IgD-negative memory B cell (primary cell): ENCODE results near the gene ADARB1. TPM values are rescaled to one million over a fixed set of nuclear protein-coding genes. Genes with fewer than 3 reads are reported as not detected.

Experiments
- H3K27ac Mint-ChIP-seq, 3 donors: one replicate each; pipeline ENCODE4 v1.8.0; 2020 to 2022; ENCODE audit warnings: mild to moderate bottlenecking in 3 of 3, mixed read lengths in 3 of 3, moderate library complexity in 1 of 3
- H3K27me3 Mint-ChIP-seq: one replicate; pipeline ENCODE4 v1.8.0; 2021; ENCODE audit warnings: mixed read lengths
- H3K36me3 Mint-ChIP-seq: one replicate; pipeline ENCODE4 v1.8.0; 2020; ENCODE audit warnings: mild to moderate bottlenecking, mixed read lengths
- H3K4me1 Mint-ChIP-seq, 3 donors: one replicate each; pipeline ENCODE4 v1.8.0; 2020 to 2022; ENCODE audit warnings: mixed read lengths in 3 of 3, mild to moderate bottlenecking in 1 of 3
- H3K4me3 Mint-ChIP-seq, 4 donors: one replicate each; pipeline ENCODE4 v1.8.0; 2020 to 2022; ENCODE audit warnings: mild to moderate bottlenecking in 4 of 4, mixed read lengths in 4 of 4, moderate library complexity in 3 of 4
- H3K9me3 Mint-ChIP-seq, 3 donors: one replicate each; pipeline ENCODE4 v1.8.0; 2020 to 2021; ENCODE audit warnings: mixed read lengths in 3 of 3, mild to moderate bottlenecking in 1 of 3
- polyA plus RNA-seq: library from polyadenylated mRNA; unstranded; fragments of 300-500 nt; fragmentation: Illumina TruSeq; gene quantifications from one replicate; pipeline ENCODE4 v1.2.3, GENCODE V29; 2021

Gene ADARB1
- polyA plus RNA-seq, 1 donor from 2014 or later = 4.5 TPM

DNA sequence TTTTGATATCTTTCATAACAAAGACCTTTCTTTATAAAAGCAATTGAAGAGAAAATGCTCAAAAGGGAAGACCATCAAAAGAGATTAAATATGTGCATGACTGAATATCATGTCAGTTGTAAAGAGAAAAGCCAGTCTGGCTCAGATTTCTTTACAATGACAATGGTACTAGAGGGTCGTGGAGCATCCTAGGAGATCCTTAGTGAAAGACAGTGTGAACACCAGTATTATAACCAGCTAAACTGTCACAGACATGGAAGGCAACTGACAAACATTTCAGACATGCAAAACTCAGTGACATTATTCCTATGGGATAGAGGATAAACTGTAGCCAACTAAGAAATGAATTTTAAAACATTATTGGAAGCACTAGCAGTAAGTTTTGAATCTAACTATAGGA lies 27.1 kb upstream of the ADARB1 start:
- Mint-ChIP-seq H3K4me3 (no peak overlapping the region), H3K9me3 (peaks cover 3 to 17% (median 15%) of the 10 kb centered on the region in 3 donors), H3K27ac (peak overlapping the region in 1 of 3 donors; percentile 4), H3K36me3 (no peaks in the 10 kb centered on the region), H3K27me3 (peaks cover 15% of the 10 kb centered on the region), H3K4me1 (peaks cover 0 to 2% (median 1%) of the 10 kb centered on the region in 3 donors)

DNA sequence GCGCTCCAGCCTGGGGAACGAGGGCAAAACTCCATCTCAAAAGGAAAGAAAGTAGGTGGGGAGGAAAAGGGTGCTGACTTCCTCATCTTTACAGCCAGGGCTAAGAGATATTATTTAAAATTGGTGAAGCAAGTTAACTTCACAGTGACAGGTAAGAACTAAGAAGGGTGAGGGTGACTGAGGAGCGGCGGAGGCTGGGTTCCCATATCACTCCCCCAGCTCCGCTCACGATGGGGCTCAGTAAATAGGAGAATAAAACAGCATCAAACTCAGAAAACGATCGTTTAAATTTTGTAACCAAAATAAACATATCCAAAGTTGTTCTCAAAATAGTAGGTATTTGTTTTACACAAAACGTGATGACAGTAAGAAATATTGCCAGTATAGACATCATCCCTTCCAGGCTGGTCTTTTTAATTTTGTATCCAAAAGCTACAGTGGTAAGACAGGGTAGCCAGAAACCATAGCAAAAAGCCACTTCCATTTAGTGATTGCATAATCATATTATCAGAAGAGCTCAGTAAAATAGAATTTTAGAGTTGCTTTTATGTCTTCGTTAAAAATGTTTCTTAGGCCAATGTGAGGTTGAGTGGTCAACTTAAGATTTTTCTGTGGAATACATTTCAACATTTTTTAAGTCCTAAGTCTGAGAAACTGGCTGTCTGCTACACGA lies 26.2 kb upstream of the ADARB1 start:
- Mint-ChIP-seq H3K4me1 (peaks cover 0 to 2% (median 1%) of the 10 kb centered on the region in 3 donors), H3K9me3 (peaks cover 3 to 17% (median 16%) of the 10 kb centered on the region in 3 donors), H3K4me3 (no peak overlapping the region), H3K36me3 (no peaks in the 10 kb centered on the region), H3K27ac (no peak overlapping the region), H3K27me3 (peaks cover 15% of the 10 kb centered on the region)

DNA sequence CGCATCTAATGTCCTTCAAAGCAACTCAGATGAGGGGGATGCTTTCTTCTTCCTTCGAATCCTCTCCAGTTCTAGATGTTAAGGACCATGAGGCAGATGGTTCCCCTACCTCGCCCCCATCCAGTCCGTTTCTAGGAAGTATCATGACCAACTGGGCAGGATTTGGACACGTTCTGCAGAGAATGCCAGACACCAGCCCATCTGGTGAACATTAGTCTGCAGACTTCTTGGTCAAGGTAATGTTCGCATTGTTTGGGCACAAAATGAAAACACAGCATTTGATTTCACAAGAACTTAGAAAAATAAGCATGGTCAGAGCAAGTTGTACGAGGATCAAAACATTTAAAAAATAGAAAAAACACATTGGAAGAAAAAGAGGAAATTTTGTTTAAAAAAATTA lies 25.4 kb upstream of the ADARB1 start:
- Mint-ChIP-seq H3K9me3 (peaks cover 3 to 17% (median 16%) of the 10 kb centered on the region in 3 donors), H3K4me3 (no peak overlapping the region), H3K4me1 (peaks cover 0 to 2% (median 1%) of the 10 kb centered on the region in 3 donors), H3K27ac (no peak overlapping the region), H3K36me3 (no peaks in the 10 kb centered on the region), H3K27me3 (peaks cover 16% of the 10 kb centered on the region)

DNA sequence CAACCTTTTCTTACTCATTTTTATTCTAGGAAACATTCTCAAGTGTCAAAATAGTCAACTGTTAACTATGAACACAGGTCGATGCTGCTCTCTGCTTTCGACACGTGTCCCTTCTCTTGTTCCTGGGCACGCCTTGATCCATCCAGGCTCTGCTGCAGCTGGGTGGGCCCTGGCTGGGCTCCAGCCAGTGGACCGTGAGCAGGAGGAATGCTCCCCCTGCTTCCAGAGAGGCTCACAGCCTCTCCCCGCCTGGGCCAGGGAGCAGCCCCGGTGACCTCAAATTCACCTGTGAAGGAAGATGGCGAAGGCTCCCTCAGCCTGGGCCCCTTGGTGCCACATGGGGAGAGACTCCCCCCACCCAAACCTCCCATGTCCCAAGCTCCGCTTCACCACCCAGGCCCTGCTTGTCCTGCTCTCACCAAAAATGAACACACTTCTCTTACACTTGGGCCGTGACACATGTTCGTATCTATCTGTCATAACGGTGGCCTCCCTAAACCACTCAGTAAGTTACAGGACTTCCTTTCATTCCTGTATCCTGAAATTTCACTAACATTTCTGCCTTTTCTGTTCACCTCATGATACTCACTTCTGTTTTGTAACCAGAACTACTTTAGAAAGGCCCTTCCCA lies 24.6 kb upstream of the ADARB1 start:
- H3K4me3 Mint-ChIP-seq = no peak overlapping the region
- H3K27me3 Mint-ChIP-seq = peaks cover 20% of the 10 kb centered on the region
- no peak overlapping the region for H3K27ac Mint-ChIP-seq
- no peaks in the 10 kb centered on the region for H3K36me3 Mint-ChIP-seq
- peaks cover 0 to 1% (median 0%) of the 10 kb centered on the region in 3 donors for H3K4me1 Mint-ChIP-seq
- peaks cover 3 to 16% (median 14%) of the 10 kb centered on the region in 3 donors for H3K9me3 Mint-ChIP-seq

DNA sequence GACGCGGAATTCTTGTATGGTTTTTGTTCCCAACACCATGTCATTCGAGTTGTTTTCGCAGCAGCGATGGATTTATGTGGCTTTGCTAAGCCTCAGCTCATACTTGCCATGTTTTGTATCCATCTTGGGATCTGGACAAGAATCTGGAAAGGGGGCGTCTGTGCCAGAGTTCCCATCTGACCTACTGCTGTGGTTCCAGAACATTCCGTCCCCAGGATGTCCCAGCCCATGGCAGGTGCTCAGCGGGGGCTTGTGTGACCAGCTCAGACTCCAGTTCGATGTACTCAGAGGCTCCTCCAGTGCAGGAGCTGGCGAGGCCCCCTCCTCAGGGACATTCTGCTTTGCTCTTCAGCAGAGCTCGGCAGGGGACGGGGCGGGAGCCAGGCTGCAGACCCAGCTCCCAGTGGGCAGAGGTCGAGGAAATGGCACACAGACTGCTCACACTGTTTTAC lies 24.0 kb upstream of the ADARB1 start:
- Mint-ChIP-seq H3K36me3 (no peaks in the 10 kb centered on the region), H3K4me3 (no peak overlapping the region), H3K27ac (no peak overlapping the region), H3K27me3 (peaks cover 21% of the 10 kb centered on the region), H3K4me1 (peaks cover 0 to 1% (median 0%) of the 10 kb centered on the region in 3 donors), H3K9me3 (peaks cover 3 to 14% (median 8%) of the 10 kb centered on the region in 3 donors)

DNA sequence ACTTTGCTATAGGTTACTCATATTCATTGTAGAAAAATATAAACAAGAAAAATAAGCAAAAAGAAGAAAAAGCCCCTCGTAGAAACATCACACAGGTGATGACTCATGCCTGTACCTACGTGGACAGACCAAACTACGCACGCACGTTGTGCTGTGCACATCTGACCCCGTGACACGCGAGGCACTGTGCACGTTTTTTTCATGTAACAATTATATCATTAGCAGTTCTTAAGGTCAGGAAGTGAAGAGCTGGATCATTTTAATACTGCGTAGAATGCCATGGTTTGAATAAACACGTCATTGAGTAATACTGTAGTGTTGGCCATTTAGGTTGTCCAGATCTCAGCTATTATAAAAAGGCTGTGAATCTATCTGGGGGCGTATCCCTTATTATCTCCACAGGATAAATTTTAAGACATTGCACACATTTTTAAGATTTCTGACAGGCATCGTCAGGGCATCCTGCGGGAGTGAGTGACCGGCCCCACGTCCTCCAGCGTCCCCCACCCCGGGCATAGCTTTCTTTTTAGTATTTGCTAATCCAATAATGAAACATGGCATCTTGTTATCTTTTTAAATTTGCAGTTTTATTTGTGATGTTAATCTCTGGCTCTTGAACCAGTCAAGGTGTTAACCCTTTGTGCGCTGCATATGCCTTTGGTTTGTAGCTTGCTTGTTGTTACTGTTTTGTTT lies 23.4 kb upstream of the ADARB1 start:
- Mint-ChIP-seq H3K4me1 (peaks cover 0 to 1% (median under 1%) of the 10 kb centered on the region in 3 donors), H3K4me3 (peak overlapping the region in 1 of 4 donors; percentile 65), H3K27me3 (peaks cover 21% of the 10 kb centered on the region), H3K27ac (no peak overlapping the region), H3K9me3 (peaks cover 3 to 14% (median 8%) of the 10 kb centered on the region in 3 donors), H3K36me3 (no peaks in the 10 kb centered on the region)

DNA sequence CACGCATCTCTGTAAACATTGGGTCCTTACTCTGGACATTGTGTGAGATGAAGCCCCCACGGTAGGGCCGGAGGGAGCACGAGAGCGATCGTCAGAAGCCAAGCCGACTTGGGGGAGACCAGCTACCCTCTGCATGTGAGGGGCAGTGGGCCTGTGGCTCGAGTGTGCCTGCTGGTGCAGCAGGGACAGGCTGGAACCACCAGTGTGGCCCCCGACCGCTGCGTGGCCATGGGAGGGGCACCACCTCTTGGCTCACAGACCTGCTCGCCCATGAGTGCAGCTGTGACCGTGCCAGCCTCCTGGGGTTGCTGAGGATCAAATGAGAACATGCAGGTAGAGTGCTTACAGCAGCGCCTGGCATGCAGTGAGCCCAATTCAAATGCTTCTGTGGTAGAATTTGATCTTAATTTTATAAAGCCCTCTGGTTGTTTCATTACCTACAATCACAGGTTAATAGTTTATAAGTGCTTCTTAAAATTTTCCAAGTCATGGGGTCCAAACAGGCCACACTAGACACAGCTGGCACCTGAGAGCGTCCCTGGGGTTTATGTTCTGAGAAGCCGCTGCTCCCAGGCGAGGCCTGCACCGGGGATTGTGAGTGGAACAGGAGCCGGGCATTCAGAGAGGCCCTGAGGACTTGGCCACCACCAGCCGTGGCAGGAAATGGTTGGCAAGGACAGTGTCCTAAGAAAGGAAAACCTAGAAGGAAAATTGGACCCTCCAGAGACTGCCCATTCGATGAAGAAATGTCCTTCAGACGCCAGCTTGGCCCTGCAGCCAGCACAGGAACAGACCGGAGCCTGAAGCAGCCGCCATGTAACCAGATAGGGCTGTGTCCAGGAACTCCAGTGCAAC lies 22.6 kb upstream of the ADARB1 start:
- Mint-ChIP-seq H3K9me3 (peaks cover 3 to 8% (median 8%) of the 10 kb centered on the region in 3 donors), H3K4me3 (no peak overlapping the region), H3K27me3 (peaks cover 28% of the 10 kb centered on the region), H3K4me1 (peaks cover 1 to 7% (median 3%) of the 10 kb centered on the region in 3 donors), H3K36me3 (no peaks in the 10 kb centered on the region), H3K27ac (no peak overlapping the region)

DNA sequence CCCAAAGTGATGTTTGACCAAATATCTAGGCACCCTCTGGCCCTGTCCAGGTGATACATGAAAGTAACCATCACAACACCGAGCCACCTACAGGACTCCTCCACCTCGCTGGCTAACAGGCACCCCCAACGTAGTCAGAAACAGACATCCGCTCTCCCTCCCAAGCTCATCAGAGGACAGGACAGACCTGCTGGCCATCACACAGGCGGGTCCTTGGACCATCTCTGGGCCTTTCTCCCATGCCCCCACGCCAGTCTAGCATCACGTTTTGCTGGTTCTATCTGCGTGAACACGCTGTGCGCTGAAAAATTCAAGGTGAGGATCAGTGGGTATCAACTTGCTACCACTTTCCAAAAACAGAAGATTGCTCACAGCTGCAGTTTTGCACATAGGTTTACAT lies 21.4 kb upstream of the ADARB1 start:
- peaks cover 33% of the 10 kb centered on the region for H3K27me3 Mint-ChIP-seq
- H3K27ac Mint-ChIP-seq = no peak overlapping the region
- no peaks in the 10 kb centered on the region for H3K36me3 Mint-ChIP-seq
- H3K9me3 Mint-ChIP-seq = peaks cover 0 to 1% (median 0%) of the 10 kb centered on the region in 3 donors
- no peak overlapping the region for H3K4me3 Mint-ChIP-seq
- peaks cover 1 to 7% (median 3%) of the 10 kb centered on the region in 3 donors for H3K4me1 Mint-ChIP-seq

DNA sequence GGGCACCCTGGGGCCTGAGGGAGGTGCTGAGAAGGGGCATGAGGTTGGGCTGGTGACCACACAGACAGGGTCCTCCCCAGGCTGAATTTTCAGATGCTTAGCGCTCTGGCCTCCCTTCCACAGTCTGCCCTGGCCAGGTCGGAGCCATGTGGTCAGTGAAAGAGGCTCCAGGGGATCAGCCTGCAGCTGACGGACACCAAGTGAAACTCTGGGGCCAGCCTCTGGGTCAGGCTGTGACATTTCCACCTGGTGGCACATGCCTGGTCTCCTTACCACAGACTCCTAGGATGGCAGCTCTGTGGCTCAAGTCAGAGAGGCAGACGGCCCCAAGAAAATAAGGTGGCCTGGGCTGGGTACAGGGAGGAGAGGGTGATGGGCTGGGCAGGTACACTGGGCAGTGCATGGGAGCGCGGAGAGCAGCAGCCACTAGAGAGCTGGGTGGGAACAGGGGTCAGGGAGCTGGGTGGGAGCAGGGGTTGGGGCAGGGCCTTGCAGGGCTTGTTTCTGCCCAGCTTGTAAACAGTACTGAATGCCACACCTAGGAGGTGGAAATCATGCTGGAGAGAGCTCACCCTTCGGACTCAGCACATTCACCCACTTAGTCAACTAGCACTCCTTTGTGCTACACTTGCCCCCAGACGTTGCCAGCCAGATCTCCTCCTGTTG lies 20.7 kb upstream of the ADARB1 start:
- Mint-ChIP-seq H3K36me3 (no peaks in the 10 kb centered on the region), H3K27ac (no peak overlapping the region), H3K9me3 (peaks cover 0 to 1% (median 0%) of the 10 kb centered on the region in 3 donors), H3K4me3 (no peak overlapping the region), H3K4me1 (peaks cover 1 to 7% (median 3%) of the 10 kb centered on the region in 3 donors), H3K27me3 (peaks cover 33% of the 10 kb centered on the region)

DNA sequence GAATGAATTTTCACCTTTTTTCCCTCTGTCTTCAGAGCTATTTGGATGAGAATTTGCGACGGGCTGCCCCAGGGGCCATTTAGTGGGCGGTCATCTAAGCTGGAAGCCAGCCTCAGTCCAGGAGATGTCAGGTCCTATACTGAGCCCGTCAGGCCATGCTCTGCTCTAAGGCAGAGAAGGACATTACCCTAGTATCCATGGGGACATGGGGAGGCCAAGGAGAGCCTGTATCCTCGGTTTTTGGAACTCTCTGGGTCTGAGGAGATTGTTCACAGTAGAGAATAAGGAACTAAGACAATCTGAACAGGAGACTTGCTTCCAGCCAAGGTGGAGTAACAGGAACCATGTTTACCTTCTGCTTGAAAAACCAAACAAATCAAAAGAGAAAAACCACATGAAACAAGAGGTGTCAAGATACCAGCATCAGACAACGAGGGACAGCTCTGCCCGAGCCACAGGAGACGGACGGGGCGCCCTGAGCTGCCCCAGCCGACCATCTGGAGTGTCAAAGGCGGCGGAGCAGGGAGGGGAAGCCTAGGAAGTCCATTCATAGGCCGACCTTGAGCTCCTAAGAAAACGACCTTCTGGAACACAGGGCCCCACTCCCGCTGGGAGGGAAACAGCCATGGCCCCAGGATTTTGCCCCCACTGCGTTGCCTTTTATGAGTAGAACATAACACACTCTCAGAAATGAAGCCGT lies 20.0 kb upstream of the ADARB1 start:
- Mint-ChIP-seq H3K4me1 (peaks cover 0 to 7% (median 3%) of the 10 kb centered on the region in 3 donors), H3K27me3 (peaks cover 33% of the 10 kb centered on the region), H3K4me3 (no peak overlapping the region), H3K9me3 (peaks cover 0 to 1% (median 0%) of the 10 kb centered on the region in 3 donors), H3K27ac (no peak overlapping the region), H3K36me3 (no peaks in the 10 kb centered on the region)

DNA sequence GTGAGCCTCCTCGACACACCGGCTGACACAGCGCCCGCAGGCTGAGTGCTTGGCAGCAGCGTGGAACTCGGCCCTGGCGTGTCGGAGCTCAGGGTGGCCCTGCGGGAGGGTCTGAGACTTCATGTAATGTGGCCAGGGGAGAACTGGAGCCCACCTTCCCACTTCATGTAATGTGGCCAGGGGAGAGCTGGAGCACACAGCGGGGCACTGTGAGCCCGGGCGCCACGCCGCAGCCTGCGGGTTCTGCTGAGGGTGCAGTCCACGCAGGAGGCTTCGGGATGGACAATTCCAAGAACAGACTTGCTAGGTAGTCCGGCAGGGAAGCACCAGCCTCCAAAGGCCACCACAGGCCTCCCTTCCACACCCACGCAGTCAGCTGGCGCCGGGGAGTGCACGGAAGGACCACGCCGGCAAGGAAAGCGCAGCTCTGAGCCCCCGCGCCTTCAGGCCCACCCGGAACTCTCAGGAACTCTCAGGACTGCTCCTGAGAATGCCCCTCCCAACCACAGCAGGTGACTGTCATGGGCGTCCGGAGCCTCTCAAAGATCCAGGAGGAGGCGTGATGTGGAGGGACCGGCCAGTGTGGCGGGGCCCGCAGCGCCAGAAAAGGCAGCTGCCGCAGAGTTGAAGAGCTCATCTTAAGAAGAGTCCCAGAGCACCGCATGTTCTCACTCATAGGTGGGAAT lies 19.3 kb upstream of the ADARB1 start:
- Mint-ChIP-seq H3K4me1 (peaks cover 0 to 7% (median 3%) of the 10 kb centered on the region in 3 donors), H3K9me3 (peaks cover 0 to 1% (median 0%) of the 10 kb centered on the region in 3 donors), H3K27me3 (peaks cover 35% of the 10 kb centered on the region), H3K4me3 (no peak overlapping the region), H3K36me3 (no peaks in the 10 kb centered on the region), H3K27ac (no peak overlapping the region)

DNA sequence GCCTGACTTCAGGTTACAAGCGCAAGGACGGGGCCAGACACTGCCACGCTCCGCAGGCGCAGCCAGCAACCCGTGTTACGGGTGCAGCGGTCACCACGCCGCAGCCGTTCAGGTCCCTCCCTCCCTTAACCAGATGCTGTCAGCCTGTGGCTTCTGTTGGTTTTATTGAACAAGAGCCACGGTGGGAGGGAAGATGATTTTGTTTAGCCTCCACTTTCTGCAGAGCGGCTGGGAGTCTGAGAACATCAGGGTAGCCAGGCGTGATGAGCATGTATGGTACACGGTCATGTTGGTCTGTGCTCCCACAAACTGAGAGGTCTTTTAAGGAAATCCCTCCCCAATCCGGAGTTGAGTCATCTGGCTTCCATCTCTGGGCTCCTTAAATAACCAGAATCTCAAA lies 18.5 kb upstream of the ADARB1 start:
- peaks cover 0 to 7% (median 3%) of the 10 kb centered on the region in 3 donors for H3K4me1 Mint-ChIP-seq
- H3K36me3 Mint-ChIP-seq = no peaks in the 10 kb centered on the region
- peaks cover 0 to 1% (median 0%) of the 10 kb centered on the region in 3 donors for H3K9me3 Mint-ChIP-seq
- H3K27ac Mint-ChIP-seq = no peak overlapping the region
- H3K4me3 Mint-ChIP-seq = no peak overlapping the region
- peaks cover 33% of the 10 kb centered on the region for H3K27me3 Mint-ChIP-seq

DNA sequence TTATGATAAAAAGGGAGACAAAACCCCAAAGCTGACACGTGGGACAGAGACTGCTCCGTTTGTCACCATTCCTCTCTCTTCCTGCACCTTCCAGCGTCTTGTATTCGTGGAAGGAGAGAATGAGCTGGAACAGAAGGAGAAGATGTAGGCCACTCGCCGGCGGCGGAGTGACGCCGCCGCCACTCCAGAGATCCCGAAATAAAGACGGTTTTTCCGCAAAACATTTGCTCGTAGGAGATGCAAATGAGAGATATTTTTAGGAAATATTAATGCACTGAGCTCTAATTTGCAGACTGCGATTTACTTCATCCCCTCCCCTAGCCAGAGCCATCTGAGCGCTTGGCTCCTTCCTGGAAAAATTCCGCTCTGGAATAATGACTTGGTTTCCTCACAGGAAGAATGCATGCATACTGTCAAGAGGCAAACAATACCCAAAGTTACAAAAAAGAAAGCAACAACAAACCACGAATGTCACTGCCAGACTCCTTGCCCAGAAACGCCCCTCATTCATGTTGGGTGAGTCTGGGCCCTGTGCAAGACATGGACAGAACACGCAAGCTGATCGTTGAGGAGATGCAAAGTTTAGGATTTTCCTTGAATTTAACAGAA lies 18.0 kb upstream of the ADARB1 start:
- peaks cover 31% of the 10 kb centered on the region for H3K27me3 Mint-ChIP-seq
- H3K4me1 Mint-ChIP-seq = peaks cover 0 to 7% (median 3%) of the 10 kb centered on the region in 3 donors
- H3K4me3 Mint-ChIP-seq = no peak overlapping the region
- H3K9me3 Mint-ChIP-seq = peaks cover 0 to 1% (median 1%) of the 10 kb centered on the region in 3 donors
- no peaks in the 10 kb centered on the region for H3K36me3 Mint-ChIP-seq
- H3K27ac Mint-ChIP-seq = no peak overlapping the region
